ENCODE data around the gene SNX22.

Gene SNX22

DNA sequence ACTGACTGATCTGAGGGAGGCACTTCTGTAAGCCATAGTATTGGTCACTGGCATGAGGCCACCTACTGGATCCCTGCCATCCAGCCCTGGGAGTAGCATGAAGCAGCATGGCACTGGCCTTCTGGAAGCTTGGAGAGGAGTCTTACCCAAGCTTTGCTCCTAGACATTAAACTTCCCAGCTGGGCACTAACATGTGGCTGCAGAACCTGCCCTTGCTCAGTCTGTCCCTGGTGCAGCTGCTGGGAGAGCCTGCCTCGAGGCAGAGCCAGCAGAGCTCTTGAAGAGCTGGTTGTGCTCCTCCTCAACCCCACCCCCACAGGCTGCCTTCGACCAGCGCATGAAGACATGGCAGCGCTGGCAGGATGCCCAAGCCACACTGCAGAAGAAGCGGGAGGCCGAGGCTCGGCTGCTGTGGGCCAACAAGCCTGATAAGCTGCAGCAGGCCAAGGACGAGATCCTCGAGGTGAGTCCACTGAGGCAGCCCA is 17.1 kb upstream of the SNX22 start:
- DNase-seq (ENCODE audit: low spot score): no peak

DNA sequence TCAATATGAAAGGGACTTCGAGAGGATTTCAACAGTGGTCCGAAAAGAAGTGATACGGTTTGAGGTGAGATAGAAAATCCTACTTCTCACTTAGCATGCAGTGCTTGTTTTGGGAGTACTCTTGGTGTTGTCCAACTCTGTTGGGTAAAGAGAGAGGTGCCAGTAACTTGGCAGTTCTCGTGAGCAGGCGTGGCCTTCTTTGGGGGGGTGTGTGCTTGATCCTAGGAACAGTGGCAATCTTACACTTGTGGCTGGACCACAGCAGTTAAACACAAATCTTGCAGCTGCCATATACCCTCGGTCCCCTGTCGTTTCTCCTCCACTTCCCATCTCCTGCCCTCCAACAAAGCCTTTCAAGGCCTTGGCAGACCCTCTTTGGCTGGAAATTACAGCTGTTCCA is 15.2 kb upstream of the SNX22 start:
- no peak for DNase-seq (ENCODE audit: low spot score)

DNA sequence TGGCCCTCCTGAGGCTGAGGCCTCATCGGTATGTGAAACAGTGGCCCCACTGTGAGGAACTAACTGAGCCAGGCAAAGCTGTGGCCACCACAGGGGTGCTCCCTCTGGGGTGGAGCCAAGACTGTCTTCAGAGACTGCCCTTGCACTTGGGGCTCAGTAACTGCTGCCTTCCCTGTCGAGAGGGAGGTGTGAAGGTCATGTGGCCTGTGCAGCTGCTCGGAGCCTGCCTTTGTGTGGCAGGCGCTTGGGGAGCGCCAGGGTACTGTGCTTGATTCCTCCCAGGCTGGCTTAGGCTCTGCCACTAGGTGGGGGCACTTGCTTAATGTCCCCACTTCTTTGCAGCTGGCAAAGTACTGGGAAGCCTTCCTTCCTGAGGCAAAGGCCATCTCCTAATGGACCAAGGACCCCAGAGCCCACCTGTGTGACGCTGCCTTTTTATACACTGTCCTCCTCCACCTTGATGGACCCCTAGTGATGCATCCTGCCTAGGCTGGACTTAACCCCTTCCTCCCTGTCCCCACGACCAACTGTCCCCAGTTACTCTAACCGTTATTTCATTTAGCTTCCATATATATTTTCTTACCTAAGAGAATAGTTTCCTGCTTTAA is 14.2 kb upstream of the SNX22 start:
- DNase-seq (ENCODE audit: low spot score): no peak

DNA sequence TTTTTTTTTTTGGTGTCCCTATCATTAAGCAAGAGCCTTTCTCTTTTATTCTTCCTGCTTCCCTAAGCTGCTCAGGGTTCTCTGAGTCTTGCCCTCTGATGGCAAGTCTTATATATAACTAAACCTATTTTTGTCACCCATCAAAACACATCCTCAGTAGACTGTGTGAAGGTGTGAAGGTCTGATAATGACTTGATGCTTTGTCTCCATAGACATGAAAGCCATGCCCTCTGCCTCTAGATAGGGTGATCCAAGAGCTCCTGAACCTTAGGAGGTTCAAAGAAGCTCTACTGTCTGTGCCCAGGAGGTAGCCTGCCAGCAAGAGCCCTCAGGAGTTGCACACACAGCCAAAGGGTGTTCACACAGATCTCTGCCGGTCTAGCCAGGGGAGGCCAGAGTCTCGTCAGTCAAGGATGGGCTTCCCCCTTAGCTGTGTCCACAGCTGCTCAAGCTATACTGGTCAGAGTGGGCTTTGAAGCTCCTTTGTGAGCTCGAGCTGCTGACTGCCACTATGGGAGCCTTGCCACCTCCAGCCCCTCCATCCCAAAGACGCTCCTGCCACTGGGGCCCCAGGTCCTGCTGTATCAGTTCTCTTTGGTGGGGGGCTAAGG is 13.1 kb upstream of the SNX22 start:
- no peak for DNase-seq (ENCODE audit: low spot score)

- DNase-seq (ENCODE audit: low spot score): no peak
Observed at GRCh38 chr15:64141798-64142512, 9.6 kb upstream of the SNX22 start.

DNA sequence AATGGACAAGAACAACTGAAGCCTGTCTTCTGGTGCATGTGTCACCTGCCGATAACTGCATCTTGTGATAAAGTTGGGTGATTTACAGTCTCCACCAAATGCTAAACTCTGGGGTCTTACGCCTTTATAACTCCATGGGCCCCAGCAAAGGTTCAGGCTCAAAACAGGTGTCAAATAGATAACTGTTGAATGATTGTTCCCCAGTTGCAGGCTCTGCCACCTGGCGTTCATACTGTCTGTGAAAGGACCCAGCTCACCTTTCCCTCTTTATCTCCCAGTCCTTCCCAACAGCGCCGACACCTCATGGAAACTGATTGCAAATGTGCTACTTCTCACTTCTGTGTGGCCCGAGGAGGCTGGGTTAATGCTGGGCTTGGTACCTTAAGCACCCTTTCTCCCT is 8.3 kb upstream of the SNX22 start:
- DNase-seq (ENCODE audit: low spot score): no peak

DNA sequence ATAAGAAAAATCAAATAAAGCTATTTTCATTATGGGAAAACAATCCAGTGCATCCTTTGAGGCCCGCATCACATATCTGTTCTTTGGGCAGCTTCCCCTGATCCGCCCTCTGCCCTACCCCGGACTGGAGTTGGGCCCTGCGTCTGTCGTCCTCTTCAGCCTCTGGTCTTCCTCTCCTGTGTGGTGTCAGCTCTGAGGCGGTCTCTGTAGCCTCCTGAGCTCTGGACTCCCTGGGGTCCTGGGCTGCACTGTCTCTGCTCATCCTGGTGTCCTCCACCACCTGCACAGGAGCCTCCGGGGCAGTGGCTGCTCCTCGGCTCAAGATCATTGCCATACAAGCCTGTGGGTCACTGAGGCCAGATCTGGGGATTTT is 7.4 kb upstream of the SNX22 start:
- no peak for DNase-seq (ENCODE audit: low spot score)

GRCh38 chr15:64144565-64145281 is 6.8 kb upstream of the SNX22 start:
- DNase-seq (ENCODE audit: low spot score): peak; percentile 23

- no peak for DNase-seq (ENCODE audit: low spot score)
Observed at GRCh38 chr15:64146041-64146440, 5.5 kb upstream of the SNX22 start.

- no peak for DNase-seq (ENCODE audit: low spot score)
Observed at GRCh38 chr15:64146520-64146884, 5.0 kb upstream of the SNX22 start.

- peak; percentile 29 for DNase-seq (ENCODE audit: low spot score)
Observed at GRCh38 chr15:64146885-64147681, 4.4 kb upstream of the SNX22 start.

DNA sequence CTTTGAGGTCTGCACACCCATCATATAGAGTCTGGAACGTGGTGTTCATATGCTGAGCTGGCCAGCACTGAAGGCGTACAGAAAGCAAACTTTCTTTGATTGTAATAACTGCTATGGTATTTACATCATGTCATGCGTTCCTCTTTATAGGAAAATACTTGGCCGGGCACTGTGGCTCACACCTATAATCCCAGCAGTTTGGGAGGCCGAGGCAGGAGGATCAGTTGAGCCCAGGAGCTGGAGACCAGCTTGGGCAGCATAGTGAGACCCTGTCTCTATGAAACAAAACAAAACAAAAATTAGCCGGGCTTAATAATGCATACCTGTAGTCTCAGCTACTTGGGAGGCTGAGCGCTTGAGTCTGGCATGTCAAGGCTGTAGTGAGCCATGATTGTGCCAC is 3.4 kb upstream of the SNX22 start:
- DNase-seq (ENCODE audit: low spot score): no peak

DNA sequence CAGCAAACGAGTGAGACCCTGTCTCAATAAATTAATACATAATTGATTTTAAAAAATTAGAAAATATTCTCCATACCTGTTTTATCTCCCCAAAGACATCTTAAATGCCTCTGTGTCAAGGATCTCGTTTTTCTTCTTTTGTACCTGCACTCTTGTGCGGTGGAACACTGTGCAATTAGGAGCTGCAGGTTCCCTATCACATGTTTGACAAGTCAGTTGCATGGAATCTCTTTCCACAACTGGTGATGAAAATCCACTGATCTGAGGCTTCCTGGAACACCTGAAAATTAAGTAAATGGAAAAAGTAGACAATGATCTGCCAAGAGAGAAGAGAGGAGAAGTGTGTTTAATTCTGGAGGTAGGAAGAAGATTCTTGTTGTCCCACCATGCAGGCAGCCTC is 3.0 kb upstream of the SNX22 start:
- DNase-seq (ENCODE audit: low spot score): no peak

DNA sequence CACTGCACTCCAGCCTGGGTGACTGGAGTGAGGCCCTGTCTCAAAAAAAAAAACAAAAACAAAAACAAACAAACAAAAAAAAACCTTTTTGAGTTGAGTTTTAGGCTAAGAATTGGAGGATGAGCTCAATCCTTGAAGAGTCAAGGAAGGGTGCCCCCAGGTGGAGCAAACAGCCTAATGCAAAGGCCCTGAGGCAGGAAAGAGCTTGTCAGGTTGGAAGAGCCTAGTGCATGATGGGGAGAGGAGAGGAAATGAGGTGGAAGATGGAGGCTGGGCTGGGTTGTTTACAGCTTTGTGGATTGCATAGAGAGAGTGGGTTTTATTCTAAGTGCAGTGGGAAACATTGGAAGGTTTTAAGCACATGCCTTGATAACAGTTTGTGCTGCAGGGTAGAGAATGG is 2.1 kb upstream of the SNX22 start:
- DNase-seq (ENCODE audit: low spot score): no peak

DNA sequence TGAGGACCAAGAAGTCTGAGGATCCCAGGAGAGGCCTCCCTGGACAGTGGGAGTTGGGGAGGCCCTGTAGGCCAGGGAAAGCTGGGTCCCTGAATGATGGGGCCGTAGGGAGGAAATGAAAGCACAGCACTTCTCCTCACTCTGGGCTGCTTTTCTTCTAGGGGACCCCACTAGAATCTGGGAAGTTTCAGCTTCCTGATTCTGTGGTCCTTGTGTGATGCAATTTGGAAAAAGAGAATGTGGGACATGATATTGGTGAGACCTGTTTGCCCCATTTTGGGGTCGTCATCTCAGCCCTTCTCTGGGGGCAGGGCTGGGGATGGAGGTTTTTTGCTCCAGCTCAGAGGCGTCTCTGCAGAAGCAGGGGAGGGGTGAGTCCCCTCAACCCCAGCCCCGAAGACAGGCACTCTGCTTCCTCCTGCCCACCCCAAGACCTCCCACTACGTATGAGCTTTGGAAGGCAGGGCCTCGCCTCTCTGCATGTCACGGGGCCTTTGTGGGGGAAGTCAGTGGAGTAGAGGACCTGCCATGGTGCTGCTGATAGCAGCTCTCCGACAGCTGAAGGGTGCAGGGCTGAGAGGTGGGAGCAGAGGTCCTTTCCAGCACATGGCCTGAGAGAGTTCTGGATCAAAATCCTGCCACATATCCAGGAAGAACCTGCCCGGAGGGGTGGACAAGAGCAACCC is 1.5 kb upstream of the SNX22 start:
- DNase-seq (ENCODE audit: low spot score): no peak

GRCh38 chr15:64152507-64153387 is 1.2 kb downstream of the SNX22 start:
- no peak for DNase-seq (ENCODE audit: low spot score)

DNA sequence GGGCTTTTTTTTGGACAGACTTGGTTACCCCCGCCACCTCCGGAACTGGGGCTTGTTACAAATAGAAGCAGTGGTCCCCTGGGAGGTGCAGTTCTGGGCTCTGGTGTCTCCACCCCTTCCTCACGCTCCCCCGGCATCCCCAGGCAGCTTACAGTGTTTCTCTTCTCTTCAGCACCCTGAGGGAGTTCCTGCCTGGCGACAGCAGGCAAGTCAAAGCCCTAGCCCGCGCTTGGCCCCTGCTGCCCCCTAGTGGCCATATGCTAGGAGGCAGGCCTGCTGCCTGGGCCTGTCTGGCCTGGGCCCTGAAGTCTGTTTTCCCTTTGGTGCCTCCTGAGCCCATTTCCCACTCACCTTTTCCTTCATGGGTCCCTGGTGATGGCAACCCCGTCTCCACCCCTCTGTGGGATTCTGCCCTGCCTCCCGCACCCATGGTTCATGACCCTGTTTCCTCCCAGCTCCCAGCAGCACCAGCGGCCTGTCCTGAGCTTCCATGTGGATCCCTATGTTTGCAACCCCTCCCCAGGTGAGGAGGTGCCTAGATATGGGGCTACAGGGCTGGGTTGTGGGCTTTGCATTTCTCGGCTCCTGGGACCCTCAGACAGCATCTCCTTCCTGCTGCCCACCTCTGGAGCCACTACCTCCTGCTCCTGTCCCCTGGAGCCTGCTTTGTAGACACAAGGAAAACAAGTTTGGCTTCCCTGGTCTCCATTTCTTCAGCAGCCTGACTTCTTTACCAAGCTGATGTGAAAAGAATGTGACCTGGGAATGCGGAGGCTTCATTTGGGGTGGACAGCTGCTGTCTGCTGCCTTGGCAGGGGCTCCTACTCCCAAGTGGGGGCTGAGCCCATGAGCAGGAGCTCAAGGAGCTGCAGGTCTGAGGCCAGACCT is 2.2 kb downstream of the SNX22 start:
- peak; percentile 82 for DNase-seq (ENCODE audit: low spot score)

- no peak for DNase-seq (ENCODE audit: low spot score)
Observed at GRCh38 chr15:64155802-64156651, 4.5 kb downstream of the SNX22 start.
